Stimulated activated naive B cell treated with anti-CD40 and anti-IgM and Interleukin-4, amounts not matched to agents 10 μg/mL and 1 μg/mL and 100 μg/mL, for 72 hours (primary cell): Measurements from ENCODE around the gene TMEM247.
A peak's percentile ranks its signal among the peaks of the same experiment; 100 is the strongest.

Source experiments
- ATAC-seq, 2 donors: fragments of 150-1000 bp; cut with Tn5 transposase; replicated peaks; 2 replicates each; pipeline ENCODE4 v1.10.0; 2021; ENCODE audit warnings: moderate library complexity in 1 of 2
- DNase-seq: peaks from one replicate; pipeline ENCODE4 v3.0.0; 2021
- H3K27ac Mint-ChIP-seq: one replicate; pipeline ENCODE4 v1.8.0; 2022; ENCODE audit warnings: mild to moderate bottlenecking, mixed read lengths
- H3K27me3 Mint-ChIP-seq, 2 donors: one replicate each; pipeline ENCODE4 v1.8.0; 2022; ENCODE audit warnings: mixed read lengths in 2 of 2
- H3K36me3 Mint-ChIP-seq, 2 donors: one replicate each; pipeline ENCODE4 v1.8.0; 2022; ENCODE audit warnings: mixed read lengths in 2 of 2, mild to moderate bottlenecking in 1 of 2
- H3K4me1 Mint-ChIP-seq, 2 donors: one replicate each; pipeline ENCODE4 v1.8.0; 2022; ENCODE audit warnings: mixed read lengths in 2 of 2, mild to moderate bottlenecking in 1 of 2
- H3K4me3 Mint-ChIP-seq, 2 donors: one replicate each; pipeline ENCODE4 v1.8.0; 2022; ENCODE audit warnings: mild to moderate bottlenecking in 2 of 2, mixed read lengths in 2 of 2, moderate library complexity in 1 of 2
- H3K9me3 Mint-ChIP-seq, 2 donors: one replicate each; pipeline ENCODE4 v1.8.0; 2022; ENCODE audit warnings: mixed read lengths in 2 of 2, mild to moderate bottlenecking in 1 of 2

The TMEM247 gene

GRCh38 chr2:46446871-46447568 lies 32.3 kb upstream of the TMEM247 start:
- peaks cover 9 to 19% of the 10 kb centered on the region in 2 donors for H3K27me3 Mint-ChIP-seq
- peaks cover 0 to 4% of the 10 kb centered on the region in 2 donors for H3K9me3 Mint-ChIP-seq
- H3K4me3 Mint-ChIP-seq = no peak overlapping the region
- no peaks in the 10 kb centered on the region for H3K4me1 Mint-ChIP-seq
- H3K36me3 Mint-ChIP-seq = no peaks in the 10 kb centered on the region
- no peak overlapping the region for H3K27ac Mint-ChIP-seq
- no peak for DNase-seq
- no peak for ATAC-seq

GRCh38 chr2:46447649-46448048 lies 31.7 kb upstream of the TMEM247 start:
- H3K27ac Mint-ChIP-seq = no peak overlapping the region
- H3K4me1 Mint-ChIP-seq = no peaks in the 10 kb centered on the region
- H3K36me3 Mint-ChIP-seq = no peaks in the 10 kb centered on the region
- peaks cover 0 to 4% of the 10 kb centered on the region in 2 donors for H3K9me3 Mint-ChIP-seq
- H3K4me3 Mint-ChIP-seq = no peak overlapping the region
- DNase-seq (no peak), ATAC-seq (no peak)
- peaks cover 9 to 19% of the 10 kb centered on the region in 2 donors for H3K27me3 Mint-ChIP-seq

GRCh38 chr2:46448111-46448510 lies 31.3 kb upstream of the TMEM247 start:
- no peak for DNase-seq
- Mint-ChIP-seq H3K27me3 (peaks cover 9 to 19% of the 10 kb centered on the region in 2 donors), H3K9me3 (peaks cover 0 to 4% of the 10 kb centered on the region in 2 donors), H3K4me1 (no peaks in the 10 kb centered on the region), H3K36me3 (no peaks in the 10 kb centered on the region), H3K4me3 (no peak overlapping the region), H3K27ac (no peak overlapping the region)
- ATAC-seq = no peak

- Mint-ChIP-seq H3K27me3 (peaks cover 9 to 19% of the 10 kb centered on the region in 2 donors), H3K9me3 (peaks cover 0 to 4% of the 10 kb centered on the region in 2 donors), H3K4me1 (no peaks in the 10 kb centered on the region), H3K4me3 (no peak overlapping the region), H3K27ac (no peak overlapping the region), H3K36me3 (no peaks in the 10 kb centered on the region)
- DNase-seq (no peak), ATAC-seq (no peak)
Observed at GRCh38 chr2:46448641-46449040, 30.7 kb upstream of the TMEM247 start.

GRCh38 chr2:46449700-46450099 lies 29.7 kb upstream of the TMEM247 start:
- Mint-ChIP-seq H3K4me3 (no peak overlapping the region), H3K4me1 (no peaks in the 10 kb centered on the region), H3K9me3 (peaks cover 0 to 4% of the 10 kb centered on the region in 2 donors), H3K36me3 (no peaks in the 10 kb centered on the region), H3K27ac (no peak overlapping the region), H3K27me3 (peaks cover 14 to 15% of the 10 kb centered on the region in 2 donors)
- no peak for ATAC-seq
- DNase-seq = no peak

- H3K9me3 Mint-ChIP-seq = no peaks in the 10 kb centered on the region
- H3K27ac Mint-ChIP-seq = no peak overlapping the region
- H3K27me3 Mint-ChIP-seq = peaks cover 17 to 19% of the 10 kb centered on the region in 2 donors
- DNase-seq (no peak), ATAC-seq (no peak)
- H3K4me1 Mint-ChIP-seq = no peaks in the 10 kb centered on the region
- no peaks in the 10 kb centered on the region for H3K36me3 Mint-ChIP-seq
- no peak overlapping the region for H3K4me3 Mint-ChIP-seq
Observed at GRCh38 chr2:46451131-46451711, 28.1 kb upstream of the TMEM247 start.

GRCh38 chr2:46456789-46457188 lies 22.6 kb upstream of the TMEM247 start:
- Mint-ChIP-seq H3K27me3 (peaks cover 9 to 10% of the 10 kb centered on the region in 2 donors), H3K4me1 (peaks cover 8 to 9% of the 10 kb centered on the region in 2 donors), H3K9me3 (no peaks in the 10 kb centered on the region), H3K4me3 (no peak overlapping the region), H3K36me3 (no peaks in the 10 kb centered on the region), H3K27ac (no peak overlapping the region)
- DNase-seq (no peak), ATAC-seq (no peak)

- H3K4me3 Mint-ChIP-seq = no peak overlapping the region
- H3K36me3 Mint-ChIP-seq = no peaks in the 10 kb centered on the region
- no peaks in the 10 kb centered on the region for H3K9me3 Mint-ChIP-seq
- peaks cover 9 to 10% of the 10 kb centered on the region in 2 donors for H3K27me3 Mint-ChIP-seq
- peaks cover 12 to 14% of the 10 kb centered on the region in 2 donors for H3K4me1 Mint-ChIP-seq
- no peak for ATAC-seq
- no peak overlapping the region for H3K27ac Mint-ChIP-seq
- DNase-seq = no peak
Observed at GRCh38 chr2:46458763-46459500, 20.4 kb upstream of the TMEM247 start.

- no peak for ATAC-seq
- H3K4me3 Mint-ChIP-seq = no peak overlapping the region
- peaks cover 16 to 20% of the 10 kb centered on the region in 2 donors for H3K4me1 Mint-ChIP-seq
- DNase-seq = no peak
- H3K36me3 Mint-ChIP-seq = no peaks in the 10 kb centered on the region
- H3K9me3 Mint-ChIP-seq = no peaks in the 10 kb centered on the region
- peaks cover 3 to 10% of the 10 kb centered on the region in 2 donors for H3K27me3 Mint-ChIP-seq
- no peak overlapping the region for H3K27ac Mint-ChIP-seq
Observed at GRCh38 chr2:46459694-46460093, 19.7 kb upstream of the TMEM247 start.

- Mint-ChIP-seq H3K4me1 (peaks cover 16 to 21% of the 10 kb centered on the region in 2 donors), H3K9me3 (no peaks in the 10 kb centered on the region), H3K27ac (no peak overlapping the region), H3K36me3 (no peaks in the 10 kb centered on the region), H3K27me3 (peaks cover 0 to 5% of the 10 kb centered on the region in 2 donors), H3K4me3 (no peak overlapping the region)
- DNase-seq (no peak), ATAC-seq (no peak)
Observed at GRCh38 chr2:46460241-46460921, 19.0 kb upstream of the TMEM247 start.

- Mint-ChIP-seq H3K27me3 (peaks cover 0 to 5% of the 10 kb centered on the region in 2 donors), H3K9me3 (no peaks in the 10 kb centered on the region), H3K4me3 (peak overlapping the region; percentile 63 to 70), H3K4me1 (peaks cover 16 to 21% of the 10 kb centered on the region in 2 donors), H3K36me3 (no peaks in the 10 kb centered on the region), H3K27ac (peak overlapping the region; percentile 52)
- ATAC-seq = peak; percentile 71 to 76
- peak; percentile 64 for DNase-seq
Observed at GRCh38 chr2:46461011-46461674, 18.2 kb upstream of the TMEM247 start.

GRCh38 chr2:46461709-46462171 lies 17.6 kb upstream of the TMEM247 start:
- H3K4me3 Mint-ChIP-seq = peak overlapping the region; percentile 63 to 70
- ATAC-seq (peak; percentile 81 to 83), DNase-seq (peak; percentile 35)
- no peaks in the 10 kb centered on the region for H3K36me3 Mint-ChIP-seq
- H3K9me3 Mint-ChIP-seq = no peaks in the 10 kb centered on the region
- peaks cover 0 to under 1% of the 10 kb centered on the region in 2 donors for H3K27me3 Mint-ChIP-seq
- H3K27ac Mint-ChIP-seq = peak overlapping the region; percentile 27
- H3K4me1 Mint-ChIP-seq = peaks cover 16 to 21% of the 10 kb centered on the region in 2 donors

GRCh38 chr2:46462936-46463335 lies 16.4 kb upstream of the TMEM247 start:
- DNase-seq (no peak), ATAC-seq (no peak)
- Mint-ChIP-seq H3K27ac (no peak overlapping the region), H3K36me3 (no peaks in the 10 kb centered on the region), H3K4me1 (peaks cover 16 to 21% of the 10 kb centered on the region in 2 donors), H3K9me3 (peaks cover 0 to 1% of the 10 kb centered on the region in 2 donors), H3K4me3 (no peak overlapping the region), H3K27me3 (no peaks in the 10 kb centered on the region)

- no peak overlapping the region for H3K4me3 Mint-ChIP-seq
- no peaks in the 10 kb centered on the region for H3K36me3 Mint-ChIP-seq
- DNase-seq (no peak), ATAC-seq (no peak)
- no peak overlapping the region for H3K27ac Mint-ChIP-seq
- H3K27me3 Mint-ChIP-seq = no peaks in the 10 kb centered on the region
- peaks cover 11 to 21% of the 10 kb centered on the region in 2 donors for H3K4me1 Mint-ChIP-seq
- peaks cover 0 to 1% of the 10 kb centered on the region in 2 donors for H3K9me3 Mint-ChIP-seq
Observed at GRCh38 chr2:46469116-46469515, 10.2 kb upstream of the TMEM247 start.
